Sigmoid colon (tissue), 7 donors: ENCODE measurements around the gene TP73. TPM values are rescaled to one million over a fixed set of nuclear protein-coding genes. Genes with fewer than 3 reads are reported as not detected.

Experiments used
- DNase-seq: peaks from one replicate; pipeline ENCODE4 v3.0.0-alpha.2; 2019
- H3K27ac ChIP-seq, 4 donors: fragments of 200-600 bp; sonication (generic); one replicate each; pipeline ENCODE4 v1.5.1; 2016 to 2019; ENCODE audit warnings: mild to moderate bottlenecking in 1 of 4
- H3K27me3 ChIP-seq, 3 donors: fragments of 200-600 bp; sonication (generic); one replicate each; pipeline ENCODE4 v1.5.1; 2019; ENCODE audit warnings: mild to moderate bottlenecking in 1 of 3
- H3K36me3 ChIP-seq, 4 donors: fragments of 200-600 bp; sonication (generic); one replicate each; pipeline ENCODE4 v1.5.1; 2016 to 2019
- H3K4me1 ChIP-seq, 4 donors: fragments of 200-600 bp; sonication (generic); one replicate each; pipeline ENCODE4 v1.5.1; 2017 to 2019
- H3K4me3 ChIP-seq, 4 donors: fragments of 200-600 bp; sonication (generic); one replicate each; pipeline ENCODE4 v1.5.1; 2017 to 2019; ENCODE audit warnings: mild to moderate bottlenecking in 2 of 4, moderate library complexity in 1 of 4
- H3K9me3 ChIP-seq, 4 donors: fragments of 200-600 bp in 3 of 4; sonication (generic) in 3 of 4; one replicate each; pipeline versions ENCODE4 v1.5.1 to v1.6.1; 2013 to 2019
- POLR2A ChIP-seq, 2 donors: fragments of 450-650 bp; IDR thresholded peaks; one replicate each; pipeline ENCODE4 v1.6.1; 2016; ENCODE audit warnings: antibody characterized with exemption in 2 of 2, mild to moderate bottlenecking in 2 of 2, moderate library complexity in 2 of 2
- WGBS, 2 donors: extraction: QIAGEN DNeasy Blood & Tissue Kit; methylation state at CpG; one replicate each; pipeline ENCODE4 v1.1.7; 2013; 5-methylcytosine and 5-hydroxymethylcytosine counted together
- intact Hi-C: fragments of 100-400 bp; cut with DNase I; formaldehyde crosslinking; loops from one replicate; pipeline ENCODE4 v1.15.1; 2023
- polyA plus RNA-seq, 3 donors: library from polyadenylated mRNA; stranded (reverse); fragments of 200-250 nt; gene quantifications; one replicate each; pipeline ENCODE4 v1.2.3, GENCODE V29; 2013
- small RNA-seq, 3 donors: library from RNA; depleted of rRNA; stranded (forward); fragments of <200 nt; gene quantifications; one replicate each; pipeline ENCODE3, GENCODE V24; 2016
- total RNA-seq, 4 donors: library from RNA; depleted of rRNA; stranded (reverse); fragments of >200 nt; gene quantifications; one replicate each; pipeline ENCODE4 v1.1.0, GENCODE V29; 2016
- donor health status: healthy with polysubstance abuse.
- donor health status: Bipolar disorder and iron deficiency.
- donor health status: healthy.

TP73 gene
- total and polyA plus RNA-seq, 7 donors = 0.22 to 0.69 TPM; not detected in 5

GRCh38 chr1:3785456-3786157, 133.3 kb downstream of the TP73 start:
- peaks cover 24 to 89% (median 68%) of the 10 kb centered on the region in 4 donors for H3K36me3 ChIP-seq
- no peak for TF ChIP-seq POLR2A (IDR thresholded peaks at IDR 0.05)
- no peak overlapping the region for H3K4me3 ChIP-seq
- no peaks in the 10 kb centered on the region for H3K9me3 ChIP-seq
- 58 to 79% methylated on average over 14 of the region's 14 CpGs for WGBS, 2 donors
- no peak for DNase-seq
- no peak overlapping the region for H3K27ac ChIP-seq
- intact Hi-C loops = no loop called here
- no peaks in the 10 kb centered on the region for H3K27me3 ChIP-seq
- H3K4me1 ChIP-seq = peaks cover 0 to 11% (median 0%) of the 10 kb centered on the region in 4 donors

Small RNA genes lying within 50 kb of the gene (small RNA-seq; reads per million reads assigned to genes)
- gene RF02197 (0 reads per million in 3 donors), gene RN7SL574P (0 reads per million in 3 donors)

Other genes starting within 250 kb of the TP73 start
- gene ARHGEF16, start 197.9 kb upstream of the TP73 start, total RNA-seq = 1 to 10 TPM in 2 of 4 donors, under 1 TPM in 2; 0.41 to 2.2 (median 0.78) TPM
- 10 to 100 TPM; 44.4 to 51.8 (median 51.6) TPM for gene ARHGEF16, start 197.9 kb upstream of the TP73 start, polyA plus RNA-seq
- 10 to 100 TPM in 2 of 4 donors, 1 to 10 TPM in 2; 4.3 to 31.9 (median 12.2) TPM for gene MEGF6, start 41.0 kb upstream of the TP73 start, total RNA-seq
- gene MEGF6, start 41.0 kb upstream of the TP73 start, polyA plus RNA-seq = 1 to 10 TPM in 2 of 3 donors, not detected in 1; 2.4 to 9.8 TPM
- gene TPRG1L, start 27.5 kb upstream of the TP73 start, total RNA-seq = 10 to 100 TPM; 34.9 to 51.8 (median 43.2) TPM
- gene TPRG1L, start 27.5 kb upstream of the TP73 start, polyA plus RNA-seq = 100 to 1,000 TPM in 1 of 3 donors, 10 to 100 TPM in 2; 43.6 to 105 (median 85.9) TPM
- 10 to 100 TPM; 11.4 to 17.2 (median 14.8) TPM for gene WRAP73, start 2.4 kb upstream of the TP73 start, total RNA-seq
- gene WRAP73, start 2.4 kb upstream of the TP73 start, polyA plus RNA-seq = 10 to 100 TPM; 17.4 to 24.2 (median 18.7) TPM
- not detected for gene CCDC27, start 99.9 kb downstream of the TP73 start, total RNA-seq
- not detected for gene CCDC27, start 99.9 kb downstream of the TP73 start, polyA plus RNA-seq
- gene SMIM1, start 120.2 kb downstream of the TP73 start, total RNA-seq = 1 to 10 TPM in 3 of 4 donors, not detected in 1; 6.1 to 8.6 (median 7.5) TPM
- 10 to 100 TPM in 1 of 3 donors, 1 to 10 TPM in 2; 2.7 to 10.8 (median 3.7) TPM for gene SMIM1, start 120.2 kb downstream of the TP73 start, polyA plus RNA-seq
- gene LRRC47, start 144.0 kb downstream of the TP73 start, total RNA-seq = 10 to 100 TPM; 26.7 to 36.4 (median 31.2) TPM
- gene LRRC47, start 144.0 kb downstream of the TP73 start, polyA plus RNA-seq = 10 to 100 TPM; 11.4 to 25.9 (median 13.2) TPM
- 10 to 100 TPM; 21.6 to 32.5 (median 25.3) TPM for gene CEP104, start 204.7 kb downstream of the TP73 start, total RNA-seq
- gene CEP104, start 204.7 kb downstream of the TP73 start, polyA plus RNA-seq = 10 to 100 TPM; 12.0 to 16.0 (median 12.9) TPM
- gene DFFB, start 205.0 kb downstream of the TP73 start, total RNA-seq = 1 to 10 TPM; 2.9 to 7.4 (median 6.6) TPM
- 1 to 10 TPM; 1.8 to 9.0 (median 3.2) TPM for gene DFFB, start 205.0 kb downstream of the TP73 start, polyA plus RNA-seq
- gene C1orf174, start 247.8 kb downstream of the TP73 start, total RNA-seq = 10 to 100 TPM; 23.4 to 33.0 (median 24.5) TPM
- gene C1orf174, start 247.8 kb downstream of the TP73 start, polyA plus RNA-seq = 10 to 100 TPM; 10.8 to 21.2 (median 19.9) TPM